ENCODE data around the gene MPRIP.

The MPRIP gene

GRCh38 chr17:17033466-17033865 is 8.8 kb upstream of the MPRIP start:
- Mint-ChIP-seq H3K27ac (no peak overlapping the region), H3K36me3 (no peaks in the 10 kb centered on the region), H3K4me1 (ENCODE audit: low read depth) (no peaks in the 10 kb centered on the region), H3K9me3 (ENCODE audit: low read depth) (no peaks in the 10 kb centered on the region), H3K4me3 (no peak overlapping the region), H3K27me3 (no peaks in the 10 kb centered on the region)

DNA sequence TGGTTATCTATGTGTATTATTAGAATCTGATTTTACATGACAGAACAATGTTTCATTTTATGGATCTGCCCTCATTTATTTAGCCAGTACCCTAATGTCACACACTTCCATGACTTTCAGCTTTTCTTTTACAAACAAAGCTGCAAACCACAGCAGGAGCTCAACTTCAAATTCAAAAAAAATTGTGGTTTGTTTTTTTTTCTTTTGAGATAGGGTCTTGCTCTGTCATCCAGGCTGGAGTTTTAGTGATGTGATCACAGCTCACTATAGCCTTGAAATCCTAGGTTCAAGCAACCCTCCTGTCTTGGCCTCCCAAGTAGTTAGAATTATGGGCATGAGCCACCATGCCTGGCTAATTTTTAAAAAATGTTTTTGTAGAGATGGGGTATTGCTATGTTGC is 8.2 kb upstream of the MPRIP start:
- H3K27me3 Mint-ChIP-seq = no peaks in the 10 kb centered on the region
- no peaks in the 10 kb centered on the region for H3K9me3 Mint-ChIP-seq (ENCODE audit: low read depth)
- no peaks in the 10 kb centered on the region for H3K4me1 Mint-ChIP-seq (ENCODE audit: low read depth)

DNA sequence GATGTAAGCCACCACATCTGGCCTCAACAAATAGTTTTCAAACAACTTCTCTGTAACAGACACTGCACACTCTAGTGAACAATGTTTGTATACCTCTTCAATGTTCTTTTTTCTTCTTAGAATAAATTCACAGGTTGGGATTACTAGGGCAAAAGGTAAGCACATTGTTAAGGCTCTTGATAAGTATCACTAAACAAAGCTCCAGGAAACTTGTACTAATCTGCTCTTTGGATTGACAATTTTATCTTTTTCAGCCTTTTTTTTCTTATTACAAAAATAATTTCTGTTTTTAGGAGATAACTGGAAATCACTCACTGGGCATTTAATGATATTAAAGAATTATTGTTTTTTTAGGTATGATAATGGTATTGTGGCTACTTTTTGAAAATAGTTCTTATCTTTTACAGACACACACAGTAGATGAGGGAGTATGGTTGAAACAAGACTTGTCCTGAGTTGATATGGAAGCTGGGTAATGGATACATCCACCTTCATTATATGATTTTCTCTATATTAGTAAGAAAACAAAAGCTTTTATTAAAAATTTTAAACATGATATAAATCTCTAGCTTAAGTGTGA is 7.7 kb upstream of the MPRIP start:
- Mint-ChIP-seq H3K27ac (no peak overlapping the region), H3K4me3 (no peak overlapping the region), H3K36me3 (no peaks in the 10 kb centered on the region), H3K4me1 (ENCODE audit: low read depth) (no peaks in the 10 kb centered on the region), H3K9me3 (ENCODE audit: low read depth) (no peaks in the 10 kb centered on the region), H3K27me3 (no peaks in the 10 kb centered on the region)

More for the DNA sequence above, 8.2 kb upstream of the MPRIP start:
- Mint-ChIP-seq H3K4me3 (no peak overlapping the region), H3K36me3 (no peaks in the 10 kb centered on the region), H3K27ac (no peak overlapping the region)

- Mint-ChIP-seq H3K36me3 (no peaks in the 10 kb centered on the region), H3K27ac (no peak overlapping the region), H3K27me3 (no peaks in the 10 kb centered on the region), H3K4me3 (no peak overlapping the region), H3K9me3 (ENCODE audit: low read depth) (no peaks in the 10 kb centered on the region), H3K4me1 (ENCODE audit: low read depth) (no peaks in the 10 kb centered on the region)
Observed at GRCh38 chr17:17035490-17035889, 6.8 kb upstream of the MPRIP start.

DNA sequence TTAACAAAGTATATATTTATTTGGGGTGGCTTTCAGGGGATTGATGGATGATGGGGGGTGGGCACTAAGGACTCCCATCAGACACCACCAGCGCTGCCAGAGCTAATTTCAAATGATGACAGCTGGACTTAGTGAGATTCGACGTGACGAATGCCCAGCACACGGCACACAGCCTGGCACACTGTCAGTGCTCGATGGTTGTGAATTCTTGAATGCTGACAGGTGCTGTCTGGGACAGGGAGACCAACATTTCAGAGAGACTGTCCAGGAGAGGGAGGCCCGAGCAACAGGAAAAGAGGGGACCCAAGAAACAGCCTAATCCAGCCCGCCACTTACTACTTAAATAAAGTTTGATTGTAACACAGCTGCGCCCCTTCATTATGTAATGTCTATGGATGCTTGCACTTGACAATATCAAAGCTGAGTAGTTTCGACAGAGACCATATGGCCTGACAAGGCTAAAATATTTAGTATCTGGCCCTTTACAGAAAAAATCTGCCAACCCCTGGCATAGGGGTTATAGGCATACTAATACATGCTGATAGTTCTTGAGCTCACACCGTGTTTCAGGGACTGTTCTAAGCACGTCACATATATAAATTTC is 6.2 kb upstream of the MPRIP start:
- peaks cover 1% of the 10 kb centered on the region for H3K4me1 Mint-ChIP-seq (ENCODE audit: low read depth)
- no peaks in the 10 kb centered on the region for H3K27me3 Mint-ChIP-seq
- H3K36me3 Mint-ChIP-seq = no peaks in the 10 kb centered on the region
- H3K27ac Mint-ChIP-seq = no peak overlapping the region
- H3K9me3 Mint-ChIP-seq (ENCODE audit: low read depth) = no peaks in the 10 kb centered on the region
- no peak overlapping the region for H3K4me3 Mint-ChIP-seq

DNA sequence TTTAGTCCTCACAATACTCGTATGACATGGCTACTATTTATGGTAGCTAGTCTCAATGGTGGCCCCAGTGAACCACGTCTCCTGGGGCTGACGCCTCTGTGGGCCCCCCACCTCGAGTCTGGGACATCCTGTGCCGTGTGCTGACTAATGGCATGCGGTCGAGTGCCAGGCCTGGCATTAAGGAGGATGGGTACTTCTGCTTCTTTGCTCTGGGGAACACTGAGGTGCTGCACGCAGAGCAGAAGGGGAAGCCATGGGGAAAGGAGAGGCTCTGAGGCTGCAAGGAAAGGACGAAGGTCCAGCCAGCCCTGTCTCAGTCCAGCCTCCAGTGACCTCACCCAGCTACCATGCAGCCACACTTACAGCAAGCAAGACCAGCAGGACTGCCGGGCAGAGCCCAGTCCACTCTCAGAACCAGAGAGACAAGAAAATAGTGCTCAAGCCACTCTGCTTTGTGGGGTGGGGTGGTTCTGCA is 5.7 kb upstream of the MPRIP start:
- H3K4me3 Mint-ChIP-seq = no peak overlapping the region
- peaks cover 7% of the 10 kb centered on the region for H3K4me1 Mint-ChIP-seq (ENCODE audit: low read depth)
- H3K36me3 Mint-ChIP-seq = no peaks in the 10 kb centered on the region
- no peak overlapping the region for H3K27ac Mint-ChIP-seq
- no peaks in the 10 kb centered on the region for H3K9me3 Mint-ChIP-seq (ENCODE audit: low read depth)
- no peaks in the 10 kb centered on the region for H3K27me3 Mint-ChIP-seq

- Mint-ChIP-seq H3K9me3 (ENCODE audit: low read depth) (no peaks in the 10 kb centered on the region), H3K4me3 (no peak overlapping the region), H3K27ac (no peak overlapping the region), H3K36me3 (no peaks in the 10 kb centered on the region), H3K4me1 (ENCODE audit: low read depth) (peaks cover 29% of the 10 kb centered on the region), H3K27me3 (no peaks in the 10 kb centered on the region)
Observed at GRCh38 chr17:17039911-17040310, 2.3 kb upstream of the MPRIP start.

DNA sequence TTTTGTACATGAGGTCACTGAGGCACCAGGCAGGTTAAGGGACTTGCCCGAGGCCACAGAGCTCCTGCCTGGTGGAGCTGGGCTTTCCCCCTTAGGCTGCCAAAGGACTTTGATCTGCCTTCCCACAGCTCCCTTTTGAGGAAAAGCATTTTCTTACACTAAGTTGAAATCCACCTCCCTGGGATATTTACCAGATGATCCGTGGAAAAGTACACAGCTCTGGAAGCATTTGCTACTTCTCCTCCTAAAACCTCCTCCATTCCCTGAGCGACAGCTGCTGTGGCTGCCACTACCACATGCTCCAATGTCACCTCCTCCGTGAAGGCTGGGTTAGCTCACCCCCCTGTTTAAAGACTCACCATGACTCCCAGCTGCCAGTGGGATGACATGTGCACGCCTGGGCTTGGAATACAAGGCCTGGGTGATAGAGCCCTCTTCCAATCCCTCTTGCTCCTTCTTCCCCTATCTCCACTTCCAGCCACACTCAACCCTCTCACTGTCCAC is 1.2 kb upstream of the MPRIP start:
- no peaks in the 10 kb centered on the region for H3K27me3 Mint-ChIP-seq
- peak overlapping the region; percentile 25 for H3K27ac Mint-ChIP-seq
- H3K9me3 Mint-ChIP-seq (ENCODE audit: low read depth) = no peaks in the 10 kb centered on the region
- H3K4me3 Mint-ChIP-seq = peak overlapping the region; percentile 74
- H3K4me1 Mint-ChIP-seq (ENCODE audit: low read depth) = peaks cover 38% of the 10 kb centered on the region
- peaks cover 1% of the 10 kb centered on the region for H3K36me3 Mint-ChIP-seq

- Mint-ChIP-seq H3K4me1 (ENCODE audit: low read depth) (peaks cover 45% of the 10 kb centered on the region), H3K27me3 (no peaks in the 10 kb centered on the region), H3K36me3 (peaks cover 3% of the 10 kb centered on the region), H3K27ac (peak overlapping the region; percentile 25), H3K4me3 (peak overlapping the region; percentile 74), H3K9me3 (ENCODE audit: low read depth) (no peaks in the 10 kb centered on the region)
Observed at GRCh38 chr17:17041571-17042383, 480 bp upstream of the MPRIP start.

DNA sequence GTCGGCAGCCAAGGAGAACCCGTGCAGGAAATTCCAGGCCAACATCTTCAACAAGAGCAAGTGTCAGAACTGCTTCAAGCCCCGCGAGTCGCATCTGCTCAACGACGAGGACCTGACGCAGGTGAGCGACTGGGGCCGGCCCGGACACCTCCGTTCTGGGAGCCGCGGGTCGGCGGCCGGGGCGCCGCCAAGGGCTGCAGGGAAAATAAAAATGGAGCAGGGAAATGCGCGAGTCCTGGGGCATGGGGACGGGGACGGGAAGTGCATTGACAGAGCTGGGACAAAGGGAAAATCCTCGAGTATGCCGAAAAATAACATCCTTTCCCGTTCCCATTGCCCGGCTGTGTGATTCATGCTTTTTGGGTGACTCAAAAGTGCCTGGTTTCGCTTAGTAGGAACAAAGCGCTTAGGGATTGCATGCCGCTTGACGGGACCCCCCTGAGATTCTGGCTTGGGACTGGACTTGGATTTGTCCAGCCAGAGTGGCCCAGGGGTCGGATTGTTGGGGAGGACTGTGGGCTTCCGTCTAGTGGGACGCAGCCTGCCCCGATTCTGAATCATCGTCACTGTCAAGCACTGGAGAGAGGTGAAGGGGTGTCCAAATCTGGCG is 699 bp downstream of the MPRIP start:
- Mint-ChIP-seq H3K4me1 (ENCODE audit: low read depth) (peaks cover 55% of the 10 kb centered on the region), H3K4me3 (peak overlapping the region; percentile 97), H3K9me3 (ENCODE audit: low read depth) (no peaks in the 10 kb centered on the region), H3K27ac (peak overlapping the region; percentile 93), H3K36me3 (peaks cover 3% of the 10 kb centered on the region), H3K27me3 (no peaks in the 10 kb centered on the region)

- Mint-ChIP-seq H3K27ac (peak overlapping the region; percentile 93), H3K27me3 (no peaks in the 10 kb centered on the region), H3K4me1 (ENCODE audit: low read depth) (peaks cover 62% of the 10 kb centered on the region), H3K9me3 (ENCODE audit: low read depth) (no peaks in the 10 kb centered on the region), H3K4me3 (peak overlapping the region; percentile 97), H3K36me3 (peaks cover 3% of the 10 kb centered on the region)
Observed at GRCh38 chr17:17043461-17044271, 1.4 kb downstream of the MPRIP start.

DNA sequence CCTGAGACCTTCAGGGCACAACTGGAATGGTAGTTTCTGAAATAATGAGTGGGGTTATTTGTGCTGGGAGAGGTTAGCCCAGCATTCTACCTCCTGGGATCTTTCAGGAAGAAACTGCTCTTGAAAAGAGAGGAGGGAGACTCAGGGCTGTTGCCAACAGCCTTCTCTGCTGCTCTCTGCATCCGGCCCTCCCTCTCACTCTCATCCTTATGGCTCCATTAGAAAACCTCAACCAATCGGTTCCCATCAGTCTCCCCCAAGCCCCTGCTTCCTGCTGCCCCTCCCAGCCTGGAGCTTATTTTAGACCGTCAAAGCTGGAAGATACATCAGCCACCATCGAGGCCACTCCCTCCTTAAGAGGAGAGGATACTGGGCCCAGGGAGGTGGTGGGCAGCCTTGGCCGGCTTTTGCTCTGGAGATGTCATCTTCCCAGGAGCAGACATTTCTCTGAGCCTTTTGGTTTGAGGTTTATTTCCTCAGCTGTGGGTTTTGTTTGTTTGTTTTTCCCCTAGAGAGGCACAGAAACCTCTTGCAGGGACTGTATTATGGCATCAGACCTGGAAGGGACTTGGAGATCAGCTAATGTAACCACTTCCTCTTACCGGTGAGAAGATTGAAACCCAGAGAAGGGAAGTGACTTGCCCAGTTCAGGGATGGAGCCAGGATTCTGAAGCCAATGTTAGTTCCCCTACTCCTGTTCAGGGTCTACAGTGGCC is 2.7 kb downstream of the MPRIP start:
- no peak overlapping the region for H3K27ac Mint-ChIP-seq
- no peaks in the 10 kb centered on the region for H3K9me3 Mint-ChIP-seq (ENCODE audit: low read depth)
- peaks cover 71% of the 10 kb centered on the region for H3K4me1 Mint-ChIP-seq (ENCODE audit: low read depth)
- peak overlapping the region; percentile 97 for H3K4me3 Mint-ChIP-seq
- no peaks in the 10 kb centered on the region for H3K27me3 Mint-ChIP-seq
- peaks cover 3% of the 10 kb centered on the region for H3K36me3 Mint-ChIP-seq

- Mint-ChIP-seq H3K4me3 (peak overlapping the region; percentile 12), H3K27me3 (no peaks in the 10 kb centered on the region), H3K4me1 (ENCODE audit: low read depth) (peaks cover 85% of the 10 kb centered on the region), H3K27ac (no peak overlapping the region), H3K36me3 (peaks cover 3% of the 10 kb centered on the region), H3K9me3 (ENCODE audit: low read depth) (no peaks in the 10 kb centered on the region)
Observed at GRCh38 chr17:17048106-17048505, 5.8 kb downstream of the MPRIP start.

All from activated naive CD8-positive, alpha-beta T cell (primary cell).